ENCODE data around the gene MBD5. TPM values are rescaled to one million over a fixed set of nuclear protein-coding genes. Genes with fewer than 3 reads are reported as not detected.

MBD5 gene
- total RNA-seq, 6 experiments from 2014 or later = 7.9 to 15.6 (median 11.9) TPM

DNA sequence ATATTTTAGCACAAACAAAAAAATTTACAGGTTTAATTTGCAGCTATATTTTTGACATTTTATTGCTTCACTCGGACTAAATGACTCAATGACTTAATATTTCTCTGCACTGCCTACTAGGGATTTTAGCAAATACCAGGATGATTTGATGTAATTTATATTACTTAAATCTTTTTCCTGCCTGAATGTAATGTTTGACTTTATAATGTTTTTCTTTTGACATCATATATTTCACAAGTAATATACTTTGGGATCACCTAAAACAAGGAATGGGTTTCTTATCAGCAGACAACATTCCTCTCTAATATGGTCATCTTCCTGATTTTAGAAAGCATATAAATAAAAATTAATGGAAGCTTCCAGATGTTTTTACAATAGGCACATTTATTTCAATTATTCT lies 370.4 kb downstream of the MBD5 start:
- Histone ChIP-seq H3K36me3 (no peaks in the 10 kb centered on the region), H3K9me3 (no peaks in the 10 kb centered on the region), H3K27me3 (no peaks in the 10 kb centered on the region), H3K27ac (no peak overlapping the region), H3K4me1 (no peaks in the 10 kb centered on the region), H3K4me3 (no peak overlapping the region)
- TF ChIP-seq POLR2A (IDR thresholded peaks at IDR 0.05) = no peak
- TF ChIP-seq, protein P1, sequence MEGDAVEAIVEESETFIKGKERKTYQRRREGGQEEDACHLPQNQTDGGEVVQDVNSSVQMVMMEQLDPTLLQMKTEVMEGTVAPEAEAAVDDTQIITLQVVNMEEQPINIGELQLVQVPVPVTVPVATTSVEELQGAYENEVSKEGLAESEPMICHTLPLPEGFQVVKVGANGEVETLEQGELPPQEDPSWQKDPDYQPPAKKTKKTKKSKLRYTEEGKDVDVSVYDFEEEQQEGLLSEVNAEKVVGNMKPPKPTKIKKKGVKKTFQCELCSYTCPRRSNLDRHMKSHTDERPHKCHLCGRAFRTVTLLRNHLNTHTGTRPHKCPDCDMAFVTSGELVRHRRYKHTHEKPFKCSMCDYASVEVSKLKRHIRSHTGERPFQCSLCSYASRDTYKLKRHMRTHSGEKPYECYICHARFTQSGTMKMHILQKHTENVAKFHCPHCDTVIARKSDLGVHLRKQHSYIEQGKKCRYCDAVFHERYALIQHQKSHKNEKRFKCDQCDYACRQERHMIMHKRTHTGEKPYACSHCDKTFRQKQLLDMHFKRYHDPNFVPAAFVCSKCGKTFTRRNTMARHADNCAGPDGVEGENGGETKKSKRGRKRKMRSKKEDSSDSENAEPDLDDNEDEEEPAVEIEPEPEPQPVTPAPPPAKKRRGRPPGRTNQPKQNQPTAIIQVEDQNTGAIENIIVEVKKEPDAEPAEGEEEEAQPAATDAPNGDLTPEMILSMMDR (IDR thresholded peaks at IDR 0.05) = no peak
- 75% methylated on average over 1 of the region's 1 CpG for WGBS (ENCODE audit: insufficient coverage, low coverage, low lambda C conversion rate, missing lambda C conversion rate)
- intact Hi-C loops (cut with DNase I) = no loop called here
- DNase-seq (no peak), ATAC-seq (no peak)

DNA sequence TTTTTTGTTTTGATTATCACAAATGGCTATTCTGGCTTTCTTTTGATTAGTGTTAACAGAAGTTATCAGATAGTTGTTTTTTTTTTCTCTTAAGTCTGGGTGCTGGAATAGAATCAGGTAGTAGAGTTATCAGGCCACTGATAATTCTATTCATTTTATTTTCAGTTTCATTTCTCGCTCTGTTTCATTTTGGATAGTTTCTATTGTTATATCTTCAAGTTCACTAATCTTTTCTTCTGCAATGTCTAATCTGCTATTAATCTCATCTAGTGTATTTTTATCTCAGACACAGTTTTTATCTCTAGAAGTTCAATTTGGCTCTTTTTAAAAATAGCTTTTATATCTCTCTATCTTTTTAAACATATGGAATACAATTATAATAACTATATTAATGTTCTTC lies 381.9 kb downstream of the MBD5 start:
- no peaks in the 10 kb centered on the region for H3K36me3 ChIP-seq
- TF ChIP-seq, protein P1 (IDR thresholded peaks at IDR 0.05) = no peak
- no peak for TF ChIP-seq POLR2A (IDR thresholded peaks at IDR 0.05)
- no peak for DNase-seq
- intact Hi-C loops (cut with DNase I) = no loop called here
- no peak overlapping the region for H3K27ac ChIP-seq
- no peak overlapping the region for H3K4me3 ChIP-seq
- no peaks in the 10 kb centered on the region for H3K4me1 ChIP-seq
- 89% methylated on average over 1 of the region's 1 CpG for WGBS (ENCODE audit: insufficient coverage, low coverage, low lambda C conversion rate, missing lambda C conversion rate)
- ATAC-seq = no peak
- H3K27me3 ChIP-seq = no peaks in the 10 kb centered on the region
- H3K9me3 ChIP-seq = no peaks in the 10 kb centered on the region

DNA sequence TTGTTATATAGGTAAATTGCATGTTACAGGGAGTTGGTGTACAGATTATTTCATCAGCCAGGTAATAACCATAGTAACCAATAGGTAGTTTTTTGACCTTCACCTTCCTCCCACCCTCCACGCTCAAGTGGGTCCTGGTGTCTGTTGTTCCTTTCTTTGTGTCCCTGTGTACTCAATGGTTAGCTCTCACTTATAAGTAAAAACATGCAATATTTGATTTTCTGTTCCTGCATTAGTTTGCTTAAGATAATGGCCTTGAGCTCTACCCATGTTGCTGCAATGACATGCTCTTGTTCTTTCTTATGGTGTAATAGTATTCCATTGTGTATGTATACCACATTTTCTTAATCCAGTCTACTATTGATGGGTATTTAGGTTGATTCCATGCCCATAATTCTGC lies 390.0 kb downstream of the MBD5 start:
- Histone ChIP-seq H3K4me3 (no peak overlapping the region), H3K4me1 (no peaks in the 10 kb centered on the region), H3K27me3 (no peaks in the 10 kb centered on the region), H3K9me3 (peaks cover 0 to 3% (median 0%) of the 10 kb centered on the region in 4 donors), H3K36me3 (no peaks in the 10 kb centered on the region), H3K27ac (no peak overlapping the region)
- no peak for ATAC-seq
- 57% methylated on average over 1 of the region's 1 CpG for WGBS (ENCODE audit: insufficient coverage, low coverage, low lambda C conversion rate, missing lambda C conversion rate)
- intact Hi-C loops (cut with DNase I) = no loop called here
- TF ChIP-seq POLR2A (IDR thresholded peaks at IDR 0.05) = no peak
- TF ChIP-seq, protein P1 (IDR thresholded peaks at IDR 0.05) = no peak
- DNase-seq = no peak

DNA sequence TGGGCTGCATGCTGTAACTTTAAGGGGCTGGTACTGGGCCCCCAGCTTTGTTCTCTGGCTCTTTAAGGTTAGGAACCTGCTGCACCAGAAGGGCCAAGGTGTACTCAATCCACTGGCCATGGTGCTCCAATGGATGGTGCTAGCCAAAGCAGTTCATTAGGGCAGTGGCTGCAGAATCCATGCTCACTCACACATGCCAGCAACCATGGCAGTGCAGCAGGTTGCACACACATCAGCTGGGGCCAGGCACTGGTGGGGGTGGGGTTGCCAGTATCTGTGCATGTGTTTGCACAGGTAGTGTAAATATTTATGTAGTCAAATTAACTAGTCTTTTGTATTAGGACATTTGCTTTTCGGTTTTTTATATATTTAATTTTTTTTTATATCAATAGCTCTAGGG lies 395.4 kb downstream of the MBD5 start:
- no peak overlapping the region for H3K4me3 ChIP-seq
- no peak for DNase-seq
- WGBS (ENCODE audit: insufficient coverage, low coverage, low lambda C conversion rate, missing lambda C conversion rate) = 25% methylated on average over 1 of the region's 1 CpG
- no peaks in the 10 kb centered on the region for H3K36me3 ChIP-seq
- TF ChIP-seq, protein P1 (IDR thresholded peaks at IDR 0.05) = no peak
- TF ChIP-seq POLR2A (IDR thresholded peaks at IDR 0.05) = no peak
- H3K4me1 ChIP-seq = no peaks in the 10 kb centered on the region
- no peak for ATAC-seq
- H3K27me3 ChIP-seq = no peaks in the 10 kb centered on the region
- no peak overlapping the region for H3K27ac ChIP-seq
- H3K9me3 ChIP-seq = peaks cover 0 to 3% (median 0%) of the 10 kb centered on the region in 4 donors
- intact Hi-C loops (cut with DNase I) = no loop called here

DNA sequence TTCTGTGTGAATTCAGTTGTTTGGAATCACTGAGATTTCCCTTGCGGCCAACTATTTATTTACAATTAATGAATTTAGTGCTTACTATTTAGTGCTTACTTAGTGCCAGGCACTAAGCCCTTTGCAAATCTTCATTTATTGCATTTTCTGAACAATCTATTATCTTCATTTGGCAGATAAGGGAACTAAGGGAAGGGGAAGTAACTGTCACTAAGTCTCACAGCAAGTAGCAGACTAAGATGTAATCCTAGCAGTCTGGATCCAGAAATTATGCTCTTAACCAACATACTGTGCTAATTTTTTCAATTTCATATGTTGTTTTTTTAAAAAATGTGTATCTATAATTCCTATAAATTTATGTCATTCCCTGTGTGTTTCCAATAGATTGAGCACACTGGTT lies 409.2 kb downstream of the MBD5 start:
- ATAC-seq = no peak
- intact Hi-C loops (cut with DNase I) = no loop called here
- Histone ChIP-seq H3K27ac (no peak overlapping the region), H3K27me3 (no peaks in the 10 kb centered on the region), H3K4me3 (no peak overlapping the region), H3K36me3 (no peaks in the 10 kb centered on the region), H3K4me1 (no peaks in the 10 kb centered on the region), H3K9me3 (no peaks in the 10 kb centered on the region)
- DNase-seq = no peak
- 56% methylated on average over 1 of the region's 1 CpG for WGBS (ENCODE audit: insufficient coverage, low coverage, low lambda C conversion rate, missing lambda C conversion rate)
- no peak for TF ChIP-seq POLR2A (IDR thresholded peaks at IDR 0.05)
- TF ChIP-seq, protein P1 (IDR thresholded peaks at IDR 0.05) = no peak
